WTC11 (cell line): Measurements from ENCODE around the gene SHANK2. TPM values are rescaled to one million over a fixed set of nuclear protein-coding genes. Genes with fewer than 3 reads are reported as not detected.

Experiments used
- ATAC-seq: fragments of 200-7000 bp; cut with Tn5 transposase; 2 replicates; pipeline ENCODE4 v1.10.0; 2021; ENCODE audit warnings: mild to moderate bottlenecking, moderate library complexity
- CTCF ChIA-PET: fragments of 300-600 bp; sonication (Branson Sonifier 250); formaldehyde crosslinking; loops from one replicate; lab custom pipeline; 2021; ENCODE audit warnings: antibody characterized with exemption; lab: Charles Lee
- POLR2A ChIA-PET: fragments of 350-600 bp; sonication (Branson Sonifier 250); formaldehyde crosslinking; loops from one replicate; lab custom pipeline; 2021; ENCODE audit warnings: antibody characterized with exemption; lab: Charles Lee
- DNase-seq: peaks from one replicate; pipeline ENCODE4 v3.0.0; 2021; ENCODE audit warnings: low spot score
- H3K27ac Mint-ChIP-seq: 2 replicates; pipeline ENCODE4 v1.8.0; 2021; ENCODE audit warnings: mixed read lengths
- H3K27me3 Mint-ChIP-seq: 2 replicates; pipeline ENCODE4 v1.8.0; 2021; ENCODE audit warnings: low read depth, mild to moderate bottlenecking, moderate library complexity, mixed read lengths
- H3K36me3 Mint-ChIP-seq: 2 replicates; pipeline ENCODE4 v1.8.0; 2021; ENCODE audit warnings: mixed read lengths
- H3K4me1 Mint-ChIP-seq: 2 replicates; pipeline ENCODE4 v1.8.0; 2022; ENCODE audit warnings: mixed read lengths
- H3K4me3 Mint-ChIP-seq: 2 replicates; pipeline ENCODE4 v1.8.0; 2021; ENCODE audit warnings: mild to moderate bottlenecking, moderate library complexity, mixed read lengths
- H3K9me3 Mint-ChIP-seq: 2 replicates; pipeline ENCODE4 v1.8.0; 2021; ENCODE audit warnings: mixed read lengths
- E2F5 ChIP-seq: sonication (generic); formaldehyde crosslinking; IDR thresholded peaks from 2 replicates; pipeline ENCODE4 v1.8.1; 2022; ENCODE audit warnings: mild to moderate bottlenecking, moderate library complexity, missing genetic modification reagents
- ESRRA ChIP-seq: sonication (generic); formaldehyde crosslinking; IDR thresholded peaks from 2 replicates; pipeline ENCODE4 v1.8.1; 2022; ENCODE audit warnings: mild to moderate bottlenecking, missing genetic modification reagents, borderline replicate concordance
- MXD4 ChIP-seq: fragments of 250-450 bp; sonication (Bioruptor Pico); IDR thresholded peaks from 2 replicates; pipeline ENCODE4 v1.8.0; 2021; ENCODE audit warnings: mild to moderate bottlenecking, moderate library complexity, borderline replicate concordance
- MYBL2 ChIP-seq: sonication (generic); formaldehyde crosslinking; IDR thresholded peaks from 2 replicates; pipeline ENCODE4 v1.8.1; 2023; ENCODE audit warnings: mild to moderate bottlenecking, moderate library complexity, missing genetic modification reagents
- NR1H2 ChIP-seq: sonication (generic); formaldehyde crosslinking; IDR thresholded peaks from 2 replicates; pipeline ENCODE4 v1.9.0; 2021; ENCODE audit warnings: mild to moderate bottlenecking, moderate library complexity, missing genetic modification reagents
- PREB ChIP-seq: sonication (generic); formaldehyde crosslinking; IDR thresholded peaks from 2 replicates; pipeline ENCODE4 v1.8.1; 2022; ENCODE audit warnings: mild to moderate bottlenecking, missing genetic modification reagents, moderate library complexity, borderline replicate concordance
- RELA ChIP-seq: sonication (generic); formaldehyde crosslinking; IDR thresholded peaks from 2 replicates; pipeline ENCODE4 v1.8.1; 2022; ENCODE audit warnings: missing genetic modification reagents, mild to moderate bottlenecking, borderline replicate concordance
- RORB ChIP-seq: fragments of 250-450 bp; sonication (Bioruptor Pico); IDR thresholded peaks from 2 replicates; pipeline ENCODE4 v1.9.0; 2021; ENCODE audit warnings: mild to moderate bottlenecking
- SMAD3 ChIP-seq: sonication (generic); formaldehyde crosslinking; IDR thresholded peaks from 2 replicates; pipeline ENCODE4 v1.8.0; 2022; ENCODE audit warnings: missing genetic modification reagents, mild to moderate bottlenecking, borderline replicate concordance
- SP1 ChIP-seq: sonication (generic); formaldehyde crosslinking; conservative IDR thresholded peaks from 2 replicates; pipeline ENCODE4 v1.8.1; 2022; ENCODE audit warnings: missing genetic modification reagents
- TCF7 ChIP-seq: sonication (generic); formaldehyde crosslinking; IDR thresholded peaks from 2 replicates; pipeline ENCODE4 v1.8.0; 2022; ENCODE audit warnings: mild to moderate bottlenecking, low read depth, missing genetic modification reagents, moderate library complexity
- ZNF232 ChIP-seq: sonication (generic); formaldehyde crosslinking; IDR thresholded peaks from 2 replicates; pipeline ENCODE4 v1.8.0; 2022; ENCODE audit warnings: mild to moderate bottlenecking, missing genetic modification reagents
- ZNF263 ChIP-seq: sonication (generic); formaldehyde crosslinking; IDR thresholded peaks from 2 replicates; pipeline ENCODE4 v1.8.1; 2022; ENCODE audit warnings: low read depth, mild to moderate bottlenecking, moderate library complexity, missing genetic modification reagents
- ZNF423 ChIP-seq: fragments of 250-450 bp; sonication (Bioruptor Pico); IDR thresholded peaks from 2 replicates; pipeline ENCODE4 v2.1.2; 2022; ENCODE audit warnings: mild to moderate bottlenecking, moderate library complexity
- ZNF425 ChIP-seq: fragments of 250-450 bp; sonication (Bioruptor Pico); conservative IDR thresholded peaks from 2 replicates; pipeline ENCODE4 v1.9.0; 2021; ENCODE audit warnings: mild to moderate bottlenecking
- total RNA-seq: library from RNA; stranded (reverse); gene quantifications from 3 replicates; pipeline ENCODE4 v1.2.3, GENCODE V29; 2021
- TF ChIP-seq, protein P1 (sequence below): sonication (generic); formaldehyde crosslinking; IDR thresholded peaks from 2 replicates; pipeline ENCODE4 v1.8.1; 2023; ENCODE audit warnings: mild to moderate bottlenecking, missing genetic modification reagents, borderline replicate concordance
- TF ChIP-seq, protein P2 (sequence below): sonication (generic); formaldehyde crosslinking; IDR thresholded peaks from 2 replicates; pipeline ENCODE4 v1.8.1; 2023; ENCODE audit warnings: mild to moderate bottlenecking, moderate library complexity, missing genetic modification reagents
- TF ChIP-seq, protein P3 (sequence below): sonication (generic); formaldehyde crosslinking; IDR thresholded peaks from 2 replicates; pipeline ENCODE4 v1.8.1; 2022; ENCODE audit warnings: missing genetic modification reagents, borderline replicate concordance
- TF ChIP-seq, protein P4 (sequence below): sonication (generic); formaldehyde crosslinking; IDR thresholded peaks from 2 replicates; pipeline ENCODE4 v1.8.0; 2022; ENCODE audit warnings: mild to moderate bottlenecking, missing genetic modification reagents

Gene SHANK2
- total RNA-seq, 1 experiment from 2014 or later = 64.8 TPM

- Mint-ChIP-seq H3K4me3 (no peak overlapping the region), H3K27me3 (peaks cover 27% of the 10 kb centered on the region), H3K9me3 (peaks cover 33% of the 10 kb centered on the region), H3K27ac (0 out of 2 replicates have a peak overlapping the region, but pooled peaks have one; percentile 21), H3K4me1 (peaks cover 10% of the 10 kb centered on the region), H3K36me3 (peaks cover 14% of the 10 kb centered on the region)
- DNase-seq = peak; percentile 11
- CTCF ChIA-PET = interaction anchor here (1.2 kb wide), 1 partner anchor 57 kb away, joined by 3 read pairs; no protein-coding TSS in a partner anchor
- TF ChIP-seq ZNF263 (CRISPR knock-in tag) (no peak), E2F5 (CRISPR knock-in tag) (no peak), PREB (CRISPR knock-in tag) (no peak), MXD4 (CRISPR knock-in tag) (no peak), ZNF423 (CRISPR knock-in tag) (no peak), MYBL2 (CRISPR knock-in tag) (no peak), RORB (CRISPR knock-in tag) (no peak), SMAD3 (CRISPR knock-in tag) (no peak)
- TF ChIP-seq, protein P1, sequence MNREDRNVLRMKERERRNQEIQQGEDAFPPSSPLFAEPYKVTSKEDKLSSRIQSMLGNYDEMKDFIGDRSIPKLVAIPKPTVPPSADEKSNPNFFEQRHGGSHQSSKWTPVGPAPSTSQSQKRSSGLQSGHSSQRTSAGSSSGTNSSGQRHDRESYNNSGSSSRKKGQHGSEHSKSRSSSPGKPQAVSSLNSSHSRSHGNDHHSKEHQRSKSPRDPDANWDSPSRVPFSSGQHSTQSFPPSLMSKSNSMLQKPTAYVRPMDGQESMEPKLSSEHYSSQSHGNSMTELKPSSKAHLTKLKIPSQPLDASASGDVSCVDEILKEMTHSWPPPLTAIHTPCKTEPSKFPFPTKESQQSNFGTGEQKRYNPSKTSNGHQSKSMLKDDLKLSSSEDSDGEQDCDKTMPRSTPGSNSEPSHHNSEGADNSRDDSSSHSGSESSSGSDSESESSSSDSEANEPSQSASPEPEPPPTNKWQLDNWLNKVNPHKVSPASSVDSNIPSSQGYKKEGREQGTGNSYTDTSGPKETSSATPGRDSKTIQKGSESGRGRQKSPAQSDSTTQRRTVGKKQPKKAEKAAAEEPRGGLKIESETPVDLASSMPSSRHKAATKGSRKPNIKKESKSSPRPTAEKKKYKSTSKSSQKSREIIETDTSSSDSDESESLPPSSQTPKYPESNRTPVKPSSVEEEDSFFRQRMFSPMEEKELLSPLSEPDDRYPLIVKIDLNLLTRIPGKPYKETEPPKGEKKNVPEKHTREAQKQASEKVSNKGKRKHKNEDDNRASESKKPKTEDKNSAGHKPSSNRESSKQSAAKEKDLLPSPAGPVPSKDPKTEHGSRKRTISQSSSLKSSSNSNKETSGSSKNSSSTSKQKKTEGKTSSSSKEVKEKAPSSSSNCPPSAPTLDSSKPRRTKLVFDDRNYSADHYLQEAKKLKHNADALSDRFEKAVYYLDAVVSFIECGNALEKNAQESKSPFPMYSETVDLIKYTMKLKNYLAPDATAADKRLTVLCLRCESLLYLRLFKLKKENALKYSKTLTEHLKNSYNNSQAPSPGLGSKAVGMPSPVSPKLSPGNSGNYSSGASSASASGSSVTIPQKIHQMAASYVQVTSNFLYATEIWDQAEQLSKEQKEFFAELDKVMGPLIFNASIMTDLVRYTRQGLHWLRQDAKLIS = no peak
- TF ChIP-seq, protein P2, sequence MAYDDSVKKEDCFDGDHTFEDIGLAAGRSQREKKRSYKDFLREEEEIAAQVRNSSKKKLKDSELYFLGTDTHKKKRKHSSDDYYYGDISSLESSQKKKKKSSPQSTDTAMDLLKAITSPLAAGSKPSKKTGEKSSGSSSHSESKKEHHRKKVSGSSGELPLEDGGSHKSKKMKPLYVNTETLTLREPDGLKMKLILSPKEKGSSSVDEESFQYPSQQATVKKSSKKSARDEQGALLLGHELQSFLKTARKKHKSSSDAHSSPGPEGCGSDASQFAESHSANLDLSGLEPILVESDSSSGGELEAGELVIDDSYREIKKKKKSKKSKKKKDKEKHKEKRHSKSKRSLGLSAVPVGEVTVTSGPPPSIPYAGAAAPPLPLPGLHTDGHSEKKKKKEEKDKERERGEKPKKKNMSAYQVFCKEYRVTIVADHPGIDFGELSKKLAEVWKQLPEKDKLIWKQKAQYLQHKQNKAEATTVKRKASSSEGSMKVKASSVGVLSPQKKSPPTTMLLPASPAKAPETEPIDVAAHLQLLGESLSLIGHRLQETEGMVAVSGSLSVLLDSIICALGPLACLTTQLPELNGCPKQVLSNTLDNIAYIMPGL = no peak
- TF ChIP-seq, protein P3, sequence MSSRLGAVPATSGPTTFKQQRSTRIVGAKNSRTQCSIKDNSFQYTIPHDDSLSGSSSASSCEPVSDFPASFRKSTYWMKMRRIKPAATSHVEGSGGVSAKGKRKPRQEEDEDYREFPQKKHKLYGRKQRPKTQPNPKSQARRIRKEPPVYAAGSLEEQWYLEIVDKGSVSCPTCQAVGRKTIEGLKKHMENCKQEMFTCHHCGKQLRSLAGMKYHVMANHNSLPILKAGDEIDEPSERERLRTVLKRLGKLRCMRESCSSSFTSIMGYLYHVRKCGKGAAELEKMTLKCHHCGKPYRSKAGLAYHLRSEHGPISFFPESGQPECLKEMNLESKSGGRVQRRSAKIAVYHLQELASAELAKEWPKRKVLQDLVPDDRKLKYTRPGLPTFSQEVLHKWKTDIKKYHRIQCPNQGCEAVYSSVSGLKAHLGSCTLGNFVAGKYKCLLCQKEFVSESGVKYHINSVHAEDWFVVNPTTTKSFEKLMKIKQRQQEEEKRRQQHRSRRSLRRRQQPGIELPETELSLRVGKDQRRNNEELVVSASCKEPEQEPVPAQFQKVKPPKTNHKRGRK (CRISPR knock-in tag) = no peak
- POLR2A ChIA-PET = no interaction called here
- peak; percentile 41; the same call in 1 of the 2 replicates for ATAC-seq
Measured at GRCh38 chr11:71286701-71287643, 34.6 kb upstream of the SHANK2 start.

- peaks cover 13% of the 10 kb centered on the region for H3K4me1 Mint-ChIP-seq
- ATAC-seq (no peak), DNase-seq (no peak)
- no peak overlapping the region for H3K27ac Mint-ChIP-seq
- H3K27me3 Mint-ChIP-seq = peaks cover 12% of the 10 kb centered on the region; the same call in 1 of the 2 replicates
- H3K4me3 Mint-ChIP-seq = no peak overlapping the region
- H3K36me3 Mint-ChIP-seq = peaks cover 5% of the 10 kb centered on the region
- CTCF ChIA-PET = no interaction called here
- POLR2A ChIA-PET = no interaction called here
- peaks cover 17% of the 10 kb centered on the region for H3K9me3 Mint-ChIP-seq
- no peak for TF ChIP-seq RORB (CRISPR knock-in tag)
- no peak for TF ChIP-seq ZNF263 (CRISPR knock-in tag)
- TF ChIP-seq ZNF425 (CRISPR knock-in tag) = no peak
- no peak for TF ChIP-seq ZNF232
- TF ChIP-seq RELA = no peak
- TF ChIP-seq TCF7 (CRISPR knock-in tag) = no peak
- TF ChIP-seq SP1 (CRISPR knock-in tag) = no peak
- TF ChIP-seq ESRRA (CRISPR knock-in tag) = no peak
- no peak for TF ChIP-seq NR1H2 (CRISPR knock-in tag)
- TF ChIP-seq, protein P4, sequence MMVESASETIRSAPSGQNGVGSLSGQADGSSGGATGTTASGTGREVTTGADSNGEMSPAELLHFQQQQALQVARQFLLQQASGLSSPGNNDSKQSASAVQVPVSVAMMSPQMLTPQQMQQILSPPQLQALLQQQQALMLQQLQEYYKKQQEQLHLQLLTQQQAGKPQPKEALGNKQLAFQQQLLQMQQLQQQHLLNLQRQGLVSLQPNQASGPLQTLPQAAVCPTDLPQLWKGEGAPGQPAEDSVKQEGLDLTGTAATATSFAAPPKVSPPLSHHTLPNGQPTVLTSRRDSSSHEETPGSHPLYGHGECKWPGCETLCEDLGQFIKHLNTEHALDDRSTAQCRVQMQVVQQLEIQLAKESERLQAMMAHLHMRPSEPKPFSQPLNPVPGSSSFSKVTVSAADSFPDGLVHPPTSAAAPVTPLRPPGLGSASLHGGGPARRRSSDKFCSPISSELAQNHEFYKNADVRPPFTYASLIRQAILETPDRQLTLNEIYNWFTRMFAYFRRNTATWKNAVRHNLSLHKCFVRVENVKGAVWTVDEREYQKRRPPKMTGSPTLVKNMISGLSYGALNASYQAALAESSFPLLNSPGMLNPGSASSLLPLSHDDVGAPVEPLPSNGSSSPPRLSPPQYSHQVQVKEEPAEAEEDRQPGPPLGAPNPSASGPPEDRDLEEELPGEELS = no peak
Measured at GRCh38 chr11:71285111-71285510, 32.7 kb upstream of the SHANK2 start.
